IMR-90 (cell line): ENCODE measurements around the gene CFAP52. TPM values are rescaled to one million over a fixed set of nuclear protein-coding genes. Genes with fewer than 3 reads are reported as not detected.

ENCODE experiments used
- ATAC-seq: fragments of 200-7000 bp; cut with Tn5 transposase; 2 replicates; pipeline ENCODE4 v1.9.1; 2020; ENCODE audit warnings: low read depth, mild to moderate bottlenecking, moderate library complexity
- BruUV-seq: library from RNA; stranded (reverse); fragments of 400-500 nt; replicated peaks from 2 replicates; lab custom pipeline; 2021; lab: Mats Ljungman, UMichigan
- CTCF ChIA-PET: fragments of 300-600 bp; formaldehyde crosslinking; extraction: SDS; loops from one replicate; lab custom pipeline; 2021; ENCODE audit warnings: antibody characterized with exemption; lab: Yijun Ruan, JAX
- POLR2A ChIA-PET: fragments of 300-600 bp; sonication (Branson Sonifier 250); formaldehyde crosslinking; loops from one replicate; lab custom pipeline; 2022; ENCODE audit warnings: antibody characterized with exemption; ENCODE audit not compliant: unreplicated experiment; lab: Charles Lee
- DNase-seq: peaks from one replicate; pipeline ENCODE4 v3.0.0; 2013
- H2AFZ ChIP-seq: replicated peaks from 2 replicates; pipeline ENCODE3; 2013; ENCODE audit warnings: low read length, mild to moderate bottlenecking; ENCODE audit not compliant: poor library complexity
- H2AK5ac ChIP-seq: 2 replicates; pipeline ENCODE4 v1.6.1; 2013; ENCODE audit warnings: low read depth, low read length, inconsistent platforms
- H2AK9ac ChIP-seq: replicated peaks from 2 replicates; pipeline ENCODE3; 2013; ENCODE audit warnings: mild to moderate bottlenecking, low read depth, low read length, moderate library complexity; ENCODE audit not compliant: poor library complexity
- H2BK120ac ChIP-seq: 2 replicates; pipeline ENCODE4 v1.6.1; 2013; ENCODE audit warnings: low read depth, low read length, inconsistent platforms
- H2BK15ac ChIP-seq: 3 replicates; pipeline ENCODE4 v1.6.1; 2013; ENCODE audit warnings: low read depth, low read length, inconsistent platforms
- H2BK20ac ChIP-seq: 2 replicates; pipeline ENCODE4 v1.6.1; 2013; ENCODE audit warnings: low read depth, mild to moderate bottlenecking, inconsistent platforms, low read length, moderate library complexity
- H2BK5ac ChIP-seq: 2 replicates; pipeline ENCODE4 v1.6.1; 2013; ENCODE audit warnings: mild to moderate bottlenecking, low read depth, low read length, inconsistent platforms; ENCODE audit not compliant: poor library complexity, severe bottlenecking
- H3K14ac ChIP-seq: replicated peaks from 2 replicates; pipeline ENCODE4 v1.6.1; 2013; ENCODE audit warnings: low read depth, low read length, inconsistent platforms
- H3K18ac ChIP-seq: 2 replicates; pipeline ENCODE4 v1.6.1; 2013; ENCODE audit warnings: low read depth, low read length, control low read depth
- H3K23ac ChIP-seq: 2 replicates; pipeline ENCODE4 v1.6.1; 2013; ENCODE audit warnings: low read depth, low read length, inconsistent platforms
- H3K27ac ChIP-seq: 2 replicates; pipeline ENCODE4 v1.5.1; 2013; ENCODE audit warnings: mild to moderate bottlenecking, control low read depth, low read length; ENCODE audit not compliant: insufficient read depth
- H3K27me3 ChIP-seq: 2 replicates; pipeline ENCODE4 v1.6.1; 2013; ENCODE audit warnings: low read length; ENCODE audit not compliant: control insufficient read depth, insufficient read depth
- H3K36me3 ChIP-seq: 2 replicates; pipeline ENCODE4 v1.6.1; 2013; ENCODE audit warnings: low read length, mixed read lengths; ENCODE audit not compliant: control insufficient read depth, insufficient read depth
- H3K4ac ChIP-seq: 2 replicates; pipeline ENCODE4 v1.6.1; 2013; ENCODE audit warnings: low read depth, low read length, inconsistent platforms
- H3K4me1 ChIP-seq: 2 replicates; pipeline ENCODE4 v1.6.1; 2013; ENCODE audit warnings: low read length, mixed read lengths; ENCODE audit not compliant: control insufficient read depth, insufficient read depth
- H3K4me2 ChIP-seq: 2 replicates; pipeline ENCODE4 v1.6.1; 2013; ENCODE audit warnings: low read depth, mild to moderate bottlenecking, control low read depth, low read length, moderate library complexity
- H3K4me3 ChIP-seq: 2 replicates; pipeline ENCODE4 v1.5.1; 2013; ENCODE audit warnings: low read depth, mild to moderate bottlenecking, control low read depth, low read length, moderate library complexity; ENCODE audit not compliant: insufficient read depth
- H3K56ac ChIP-seq: 2 replicates; pipeline ENCODE4 v1.6.1; 2013; ENCODE audit warnings: low read length, inconsistent platforms; ENCODE audit not compliant: insufficient read depth; ENCODE audit errors: extremely low read depth
- H3K79me1 ChIP-seq, 2 experiments: 2 replicates each; pipeline ENCODE4 v1.6.1; 2013; ENCODE audit warnings: low read length in 2 of 2, inconsistent platforms in 1 of 2, low read depth in 1 of 2
- H3K9ac ChIP-seq: 2 replicates; pipeline ENCODE4 v1.6.1; 2013; ENCODE audit warnings: low read depth, low read length, control low read depth
- H3K9me1 ChIP-seq: 2 replicates; pipeline ENCODE4 v1.6.1; 2013; ENCODE audit warnings: low read length, inconsistent platforms; ENCODE audit not compliant: insufficient read depth
- H3K9me3 ChIP-seq: 2 replicates; pipeline ENCODE4 v1.6.1; 2013; ENCODE audit warnings: low read length; ENCODE audit not compliant: control insufficient read depth, insufficient read depth
- H4K20me1 ChIP-seq: 2 replicates; pipeline ENCODE4 v1.6.1; 2013; ENCODE audit warnings: low read length, inconsistent platforms; ENCODE audit not compliant: insufficient read depth
- H4K5ac ChIP-seq: 2 replicates; pipeline ENCODE4 v1.6.1; 2013; ENCODE audit warnings: mild to moderate bottlenecking, low read depth, low read length, control low read depth
- H4K8ac ChIP-seq, 2 experiments: 2 replicates each; pipeline ENCODE4 v1.6.1; 2013; ENCODE audit warnings: low read depth in 2 of 2, low read length in 2 of 2, control low read depth in 1 of 2, inconsistent platforms in 1 of 2
- H4K91ac ChIP-seq: 2 replicates; pipeline ENCODE4 v1.6.1; 2013; ENCODE audit warnings: low read depth, low read length, inconsistent platforms; ENCODE audit not compliant: insufficient read depth
- CEBPB ChIP-seq: IDR thresholded peaks from 2 replicates; pipeline ENCODE4 v1.6.1; 2012; ENCODE audit warnings: low read depth, low read length, improper control_type of control experiment
- POLR2A ChIP-seq: IDR thresholded peaks from 2 replicates; pipeline ENCODE4 v1.6.1; 2012; ENCODE audit warnings: mild to moderate bottlenecking, low read depth, low read length
- RFX5 ChIP-seq: IDR thresholded peaks from 2 replicates; pipeline ENCODE4 v1.8.0; 2012; ENCODE audit warnings: low read depth, mild to moderate bottlenecking, low read length, moderate library complexity
- USF2 ChIP-seq: fragments of 150-350 bp; IDR thresholded peaks from 2 replicates; pipeline ENCODE4 v1.6.1; 2017; ENCODE audit warnings: mild to moderate bottlenecking, antibody characterized with exemption, low read length, low read depth
- WGBS, 2 experiments: methylation state at CpG; one replicate each; pipeline versions ENCODE4 v1.1.5 to v1.1.7; 2013; ENCODE audit warnings: missing lambda C conversion rate in 2 of 2; ENCODE audit not compliant: insufficient read length in 1 of 2; ENCODE audit errors: extremely low coverage in 2 of 2; 5-methylcytosine and 5-hydroxymethylcytosine counted together
- dilution Hi-C: fragments of 300-500 bp; cut with HindIII; formaldehyde crosslinking; loops from one replicate; pipeline ENCODE4 v1.14.3; 2018; ENCODE audit warnings: low sequenced_read_pairs; ENCODE audit not compliant: unreplicated experiment
- in situ Hi-C: fragments of 300-500 bp; cut with MboI; formaldehyde crosslinking; loops from 3 replicates; pipeline ENCODE4 v1.14.3; 2019; ENCODE audit warnings: low sequenced_read_pairs, inconsistent platforms, mixed read lengths
- intact Hi-C: fragments of 100-400 bp; cut with micrococcal nuclease; formaldehyde crosslinking; loops from 2 replicates; pipeline ENCODE4 v1.10.0; 2022
- polyA plus RNA-seq, 3 experiments: library from polyadenylated mRNA; depleted of rRNA; stranded (reverse); fragments of >200 nt; gene quantifications; 2 replicates each; pipeline ENCODE4 v1.2.3, GENCODE V29; 2012; ENCODE audit warnings: low replicate concordance in 1 of 3
- total RNA-seq: library from RNA; depleted of rRNA; stranded (reverse); fragments of >200 nt; gene quantifications from 2 replicates; pipeline ENCODE4 v1.2.3, GENCODE V29; 2012

CFAP52 gene
- total and polyA plus RNA-seq, 2 of the 4 experiments (the other 2 are of a cell fraction) = 0.22 TPM; not detected in 1

GRCh38 chr17:9672266-9672665 is 95.8 kb downstream of the CFAP52 start:
- in situ Hi-C loops = no loop called here
- no peak for DNase-seq
- no peak for ATAC-seq

More at GRCh38 chr17:9672266-9672665, 95.8 kb downstream of the CFAP52 start:
- no peaks in the 10 kb centered on the region for H3K27me3 ChIP-seq
- no peak overlapping the region for H2AK5ac ChIP-seq
- H3K18ac ChIP-seq = no peak overlapping the region
- no CpG with 5 or more reads among the region's 8 CpGs for WGBS, 2 experiments
- no peak overlapping the region for H3K14ac ChIP-seq
- H4K20me1 ChIP-seq = no peaks in the 10 kb centered on the region
- no peak overlapping the region for H2BK15ac ChIP-seq
- H3K56ac ChIP-seq = no peak overlapping the region
- peaks cover 11% of the 10 kb centered on the region for H3K9me3 ChIP-seq
- H3K4me1 ChIP-seq = no peaks in the 10 kb centered on the region
- H3K36me3 ChIP-seq = no peaks in the 10 kb centered on the region
- H2BK120ac ChIP-seq = no peak overlapping the region
- intact Hi-C loops (no loop called here), dilution Hi-C loops (no loop called here)
- H3K9ac ChIP-seq = no peak overlapping the region
- no peaks in the 10 kb centered on the region for H3K9me1 ChIP-seq
- no peak overlapping the region for H4K8ac ChIP-seq
- no peak overlapping the region for H2BK5ac ChIP-seq
- H3K4ac ChIP-seq = no peak overlapping the region
- H4K5ac ChIP-seq = no peak overlapping the region
- H2AK9ac ChIP-seq = no peak overlapping the region
- no TSS peak for BruUV-seq
- POLR2A ChIA-PET = no interaction called here
- no peak overlapping the region for H3K27ac ChIP-seq
- no peak overlapping the region for H2BK20ac ChIP-seq
- no peak overlapping the region for H4K91ac ChIP-seq
- H3K23ac ChIP-seq = no peak overlapping the region
- no peak overlapping the region for H3K4me2 ChIP-seq
- H3K4me3 ChIP-seq = no peak overlapping the region
- CTCF ChIA-PET = no interaction called here
- H2AFZ ChIP-seq = no peak overlapping the region
- H3K79me1 ChIP-seq = no peaks in the 10 kb centered on the region
- TF ChIP-seq USF2 (no peak), POLR2A (no peak), CEBPB (peak; percentile 52; the same call in 1 of the 2 replicates), RFX5 (no peak)
